Endothelial cell of umbilical vein (primary cell): ENCODE measurements around the gene APOC3. TPM values are rescaled to one million over a fixed set of nuclear protein-coding genes. Genes with fewer than 3 reads are reported as not detected.

ENCODE experiments used
- BruUV-seq: library from RNA; stranded (reverse); fragments of 400-500 nt; replicated peaks from 2 replicates; lab custom pipeline; 2021; lab: Mats Ljungman, UMichigan
- CTCF ChIA-PET: fragments of 300-600, 350-600 bp; sonication (Branson Sonifier 250); formaldehyde crosslinking; loops from one replicate; lab custom pipeline; 2021; ENCODE audit warnings: antibody characterized with exemption, inconsistent platforms; lab: Charles Lee
- POLR2A ChIA-PET: fragments of 300-600, 350-600 bp; sonication (Branson Sonifier 250); formaldehyde crosslinking; loops from one replicate; lab custom pipeline; 2021; ENCODE audit warnings: antibody characterized with exemption, inconsistent platforms; lab: Charles Lee
- DNase-seq: peaks from one replicate; pipeline ENCODE4 v3.0.0-alpha.2; 2011; ENCODE audit warnings: low read depth, low spot score
- FAIRE-seq: peaks from 2 replicates; lab custom pipeline; 2011; peaks lifted over from hg19 to GRCh38; lab: Jason Lieb, UNC
- H2AFZ ChIP-seq: 2 replicates; pipeline ENCODE4 v1.6.0; 2012; ENCODE audit warnings: low read depth, low read length, control low read depth, inconsistent platforms
- H3K27ac ChIP-seq: 2 replicates; pipeline ENCODE4 v1.5.1; 2011; ENCODE audit warnings: low read depth, mild to moderate bottlenecking, control low read depth, low read length, moderate library complexity; ENCODE audit not compliant: insufficient read depth
- H3K27me3 ChIP-seq, 2 experiments: 2 replicates each; pipeline versions ENCODE4 v1.6.0 to v1.6.1; 2011; ENCODE audit warnings: low read length in 2 of 2, mixed read lengths in 1 of 2; ENCODE audit not compliant: control insufficient read depth in 2 of 2, insufficient read depth in 2 of 2
- H3K36me3 ChIP-seq, 2 experiments: 2 replicates in 1 of 2; 3 replicates in 1 of 2; pipeline ENCODE4 v1.5.1; 2011; ENCODE audit warnings: low read length in 2 of 2, mild to moderate bottlenecking in 1 of 2, moderate library complexity in 1 of 2; ENCODE audit not compliant: control insufficient read depth in 2 of 2, insufficient read depth in 2 of 2; ENCODE audit errors: extremely low read depth in 1 of 2
- H3K4me1 ChIP-seq: 3 replicates; pipeline ENCODE4 v1.5.1; 2011; ENCODE audit warnings: mild to moderate bottlenecking, low read length; ENCODE audit not compliant: control insufficient read depth, insufficient read depth; ENCODE audit errors: extremely low read depth
- H3K4me2 ChIP-seq: 2 replicates; pipeline ENCODE4 v1.6.1; 2011; ENCODE audit warnings: low read length, control low read depth, mixed read lengths; ENCODE audit not compliant: insufficient read depth
- H3K4me3 ChIP-seq, 3 experiments: fragments of 200-600 bp in 1 of 3; sonication (generic), shearing (Covaris generic) in 1 of 3; replicated peaks in 1 of 3; 2 replicates each; pipeline ENCODE4 v1.5.1; 2011 to 2016; ENCODE audit warnings: control low read depth in 3 of 3, low read length in 3 of 3, mild to moderate bottlenecking in 2 of 3, inconsistent platforms in 1 of 3, low read depth in 1 of 3, moderate library complexity in 1 of 3; ENCODE audit not compliant: insufficient read depth in 1 of 3
- H3K79me2 ChIP-seq: 2 replicates; pipeline ENCODE4 v1.6.0; 2012; ENCODE audit warnings: low read length, inconsistent platforms; ENCODE audit not compliant: control insufficient read depth, insufficient read depth
- H3K9ac ChIP-seq: replicated peaks from 2 replicates; pipeline ENCODE3; 2011; ENCODE audit warnings: low read length, control low read depth; ENCODE audit not compliant: insufficient read depth; ENCODE audit errors: extremely low read depth
- H3K9me1 ChIP-seq: replicated peaks from 3 replicates; pipeline ENCODE4 v1.6.0; 2011; ENCODE audit warnings: mild to moderate bottlenecking, low read length; ENCODE audit not compliant: control insufficient read depth, insufficient read depth; ENCODE audit errors: extremely low read depth
- H3K9me3 ChIP-seq: replicated peaks from 2 replicates; pipeline ENCODE4 v1.5.1; 2012; ENCODE audit warnings: low read length, inconsistent platforms; ENCODE audit not compliant: control insufficient read depth, insufficient read depth
- H4K20me1 ChIP-seq: replicated peaks from 2 replicates; pipeline ENCODE3; 2011; ENCODE audit warnings: mild to moderate bottlenecking, low read length; ENCODE audit not compliant: control insufficient read depth, insufficient read depth; ENCODE audit errors: extremely low read depth
- EZH2 ChIP-seq: IDR thresholded peaks from 2 replicates; pipeline ENCODE4 v1.6.1; 2012; ENCODE audit warnings: borderline replicate concordance, low read depth, mild to moderate bottlenecking, moderate library complexity, low read length, inconsistent platforms; ENCODE audit not compliant: severe bottlenecking
- FOS ChIP-seq: IDR thresholded peaks from 2 replicates; pipeline ENCODE4 v1.6.1; 2011; ENCODE audit warnings: mild to moderate bottlenecking, low read length, moderate library complexity, borderline replicate concordance; ENCODE audit not compliant: insufficient read depth
- GATA2 ChIP-seq: IDR thresholded peaks from 2 replicates; pipeline ENCODE4 v1.7.0; 2011; ENCODE audit warnings: low read depth, mild to moderate bottlenecking, moderate library complexity, mixed read lengths, low read length; ENCODE audit not compliant: insufficient read length, insufficient read depth
- POLR2A ChIP-seq: IDR thresholded peaks from 2 replicates; pipeline ENCODE4 v1.6.1; 2012; ENCODE audit warnings: low read depth, mild to moderate bottlenecking, control low read depth, low read length
- dilution Hi-C: fragments of 300-500 bp; cut with MboI; formaldehyde crosslinking; loops from one replicate; pipeline ENCODE4 v1.15.0; 2019; ENCODE audit warnings: low sequenced_read_pairs; ENCODE audit not compliant: extremely low pct_ligation_motif_present
- intact Hi-C: fragments of 100-400 bp; cut with micrococcal nuclease; formaldehyde crosslinking; loops from one replicate; pipeline ENCODE4 v1.10.0; 2022
- polyA plus RNA-seq, 4 experiments: library from polyadenylated mRNA; depleted of rRNA in 3 of 4; stranded (reverse) in 3 of 4; unstranded in 1 of 4; fragments of >200 nt; gene quantifications; 2 replicates each; pipeline versions ENCODE4 v1.2.1 to v1.2.3, GENCODE V29; 2011 to 2012; ENCODE audit warnings: missing spikeins in 1 of 4
- total RNA-seq: library from RNA; stranded (reverse); gene quantifications from 2 replicates; pipeline ENCODE4 v1.2.3, GENCODE V29; 2021
- TF ChIP-seq, protein P1 (sequence below): IDR thresholded peaks from 2 replicates; pipeline ENCODE4 v1.6.1; 2011; ENCODE audit not compliant: insufficient read depth, insufficient read length
- TF ChIP-seq, protein P2 (sequence below), 2 donors: IDR thresholded peaks; 1 replicate in 1 of 2; 2 replicates in 1 of 2; pipeline ENCODE4 v1.5.1; 2011; ENCODE audit warnings: low read length in 2 of 2, mild to moderate bottlenecking in 2 of 2, moderate library complexity in 2 of 2, control low read depth in 1 of 2, inconsistent platforms in 1 of 2, low read depth in 1 of 2; ENCODE audit not compliant: insufficient read depth in 1 of 2; ENCODE audit errors: extremely low read depth in 1 of 2

The APOC3 gene
- total and polyA plus RNA-seq, 2 donors (not counting 3 experiments of a cell fraction or from before 2014, with no cell fraction given): not detected

DNA sequence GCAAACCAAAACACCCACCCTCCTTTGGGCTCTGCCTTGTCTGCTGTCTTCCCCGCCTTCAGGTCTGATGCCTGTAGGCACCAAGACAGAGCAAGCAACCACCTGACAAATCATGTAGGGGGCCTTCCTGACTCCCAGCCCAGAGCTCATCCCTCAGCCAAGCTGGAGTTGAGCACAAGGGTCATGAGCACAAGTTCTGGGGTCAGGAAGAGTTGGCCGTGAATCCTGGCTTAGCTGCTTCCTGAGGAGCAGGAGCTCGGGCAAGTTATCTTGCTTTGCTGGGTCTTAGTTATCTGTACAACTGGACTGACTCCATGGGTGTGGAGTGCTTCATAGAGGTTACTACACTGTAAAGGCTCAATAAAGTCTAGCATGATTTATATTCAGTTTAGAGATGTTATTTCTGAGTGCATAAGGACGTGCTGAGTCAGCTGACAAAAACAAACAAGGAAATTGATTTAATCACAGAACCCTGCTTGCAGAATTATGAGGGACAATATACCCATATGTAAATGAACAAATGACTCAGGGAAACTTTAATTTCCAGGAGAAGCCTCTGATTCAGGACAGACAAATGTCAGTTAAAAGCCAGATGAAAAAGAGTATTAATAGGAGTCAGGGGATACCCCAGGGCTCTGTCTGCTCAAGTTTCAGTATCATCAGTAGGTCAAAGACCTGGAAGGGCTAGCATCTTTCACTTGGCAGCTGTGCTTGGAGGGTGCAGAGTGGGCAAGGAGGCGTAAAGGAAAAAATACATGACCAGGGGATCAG is 22.7 kb downstream of the APOC3 start:
- TF ChIP-seq POLR2A (no peak), FOS (peak; percentile 26), EZH2 (no peak), GATA2 (peak; percentile 65)
- TF ChIP-seq, protein P1, sequence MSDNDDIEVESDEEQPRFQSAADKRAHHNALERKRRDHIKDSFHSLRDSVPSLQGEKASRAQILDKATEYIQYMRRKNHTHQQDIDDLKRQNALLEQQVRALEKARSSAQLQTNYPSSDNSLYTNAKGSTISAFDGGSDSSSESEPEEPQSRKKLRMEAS: no peak
- Histone ChIP-seq H3K4me1 (peaks cover 26% of the 10 kb centered on the region), H3K27me3 (no peaks in the 10 kb centered on the region), H3K9me3 (no peaks in the 10 kb centered on the region), H3K79me2 (no peaks in the 10 kb centered on the region), H4K20me1 (no peaks in the 10 kb centered on the region), H3K4me3 (no peak overlapping the region), H3K9ac (no peak overlapping the region), H3K36me3 (peaks cover 0 to under 1% of the 10 kb centered on the region in 2 experiments), H3K4me2 (peak overlapping the region; percentile 11), H3K9me1 (no peaks in the 10 kb centered on the region), H2AFZ (no peak overlapping the region), H3K27ac (no peak overlapping the region)
- peak; percentile 82 for FAIRE-seq
- dilution Hi-C loops: no loop called here
- intact Hi-C loops: no loop called here
- DNase-seq: peak; percentile 63
- no TSS peak for BruUV-seq
- ChIA-PET CTCF (interaction anchor here (0.9 to 3.9 kb wide), 7 partner anchors 11 to 254 kb away, joined by 3 to 27 read pairs (median 5); partner anchors contain the start of genes APOA5 and ZPR1), POLR2A (no interaction called here)

DNA sequence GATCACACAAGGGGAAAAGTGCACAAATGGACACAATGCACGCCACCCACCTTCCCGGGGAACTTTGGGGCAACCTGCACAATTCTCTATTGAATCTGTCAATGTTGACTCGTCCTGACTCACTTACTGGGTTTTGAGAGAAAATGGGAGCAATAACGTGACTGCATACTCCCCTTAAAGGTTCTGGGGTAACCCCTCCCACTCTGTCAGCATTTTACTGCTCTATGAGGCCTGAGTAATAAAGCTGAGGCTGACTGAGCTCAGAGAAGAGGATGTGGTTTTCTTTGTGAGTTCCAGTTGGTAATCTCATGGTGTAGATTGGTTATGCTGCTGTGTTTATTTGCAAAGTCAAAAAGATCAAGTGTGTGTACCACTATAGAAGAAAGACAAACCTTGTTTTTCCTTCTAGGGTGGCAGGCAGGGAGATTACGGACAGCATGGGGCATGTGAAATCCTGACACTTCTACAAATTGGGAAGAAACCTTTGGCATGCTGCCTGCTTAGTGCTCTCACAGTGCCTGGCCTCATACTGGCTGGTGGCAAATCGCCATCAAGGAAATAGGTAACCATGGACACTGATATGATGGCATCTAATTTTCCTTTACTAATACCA is 23.9 kb downstream of the APOC3 start:
- FAIRE-seq (peak; percentile 80), DNase-seq (peak; percentile 79)
- peak overlapping the region; percentile 34 for H2AFZ ChIP-seq
- H3K4me2 ChIP-seq: peak overlapping the region; percentile 61
- H3K27ac ChIP-seq: peak overlapping the region; percentile 74
- BruUV-seq: no TSS peak
- H3K4me1 ChIP-seq: peaks cover 26% of the 10 kb centered on the region
- intact Hi-C loops: no loop called here
- no peaks in the 10 kb centered on the region for H3K9me1 ChIP-seq
- no peaks in the 10 kb centered on the region for H3K27me3 ChIP-seq
- POLR2A ChIA-PET: no interaction called here
- no peaks in the 10 kb centered on the region for H4K20me1 ChIP-seq
- no peak overlapping the region for H3K9ac ChIP-seq
- H3K4me3 ChIP-seq: no peak overlapping the region
- no peak for TF ChIP-seq POLR2A
- TF ChIP-seq, protein P2, sequence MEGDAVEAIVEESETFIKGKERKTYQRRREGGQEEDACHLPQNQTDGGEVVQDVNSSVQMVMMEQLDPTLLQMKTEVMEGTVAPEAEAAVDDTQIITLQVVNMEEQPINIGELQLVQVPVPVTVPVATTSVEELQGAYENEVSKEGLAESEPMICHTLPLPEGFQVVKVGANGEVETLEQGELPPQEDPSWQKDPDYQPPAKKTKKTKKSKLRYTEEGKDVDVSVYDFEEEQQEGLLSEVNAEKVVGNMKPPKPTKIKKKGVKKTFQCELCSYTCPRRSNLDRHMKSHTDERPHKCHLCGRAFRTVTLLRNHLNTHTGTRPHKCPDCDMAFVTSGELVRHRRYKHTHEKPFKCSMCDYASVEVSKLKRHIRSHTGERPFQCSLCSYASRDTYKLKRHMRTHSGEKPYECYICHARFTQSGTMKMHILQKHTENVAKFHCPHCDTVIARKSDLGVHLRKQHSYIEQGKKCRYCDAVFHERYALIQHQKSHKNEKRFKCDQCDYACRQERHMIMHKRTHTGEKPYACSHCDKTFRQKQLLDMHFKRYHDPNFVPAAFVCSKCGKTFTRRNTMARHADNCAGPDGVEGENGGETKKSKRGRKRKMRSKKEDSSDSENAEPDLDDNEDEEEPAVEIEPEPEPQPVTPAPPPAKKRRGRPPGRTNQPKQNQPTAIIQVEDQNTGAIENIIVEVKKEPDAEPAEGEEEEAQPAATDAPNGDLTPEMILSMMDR (IDR thresholded peaks at IDR 0.05; ENCODE audit: extremely low read depth in 1 of 2, insufficient read depth in 1 of 2, low read depth in 1 of 2, low read length in 2 of 2): no peak
- TF ChIP-seq FOS: peak; percentile 49
- TF ChIP-seq GATA2: peak; percentile 34
- CTCF ChIA-PET: interaction anchor here (0.5 to 3.9 kb wide), 7 partner anchors 9 to 443 kb away, joined by 3 to 27 read pairs (median 4); partner anchors contain the start of gene APOA5
- no peaks in the 10 kb centered on the region for H3K79me2 ChIP-seq
- dilution Hi-C loops: no loop called here
- peaks cover 0 to 7% of the 10 kb centered on the region in 2 experiments for H3K36me3 ChIP-seq
- H3K9me3 ChIP-seq: no peaks in the 10 kb centered on the region
